GM23248 (cell line): ENCODE results near the gene SNRNP200. TPM values are rescaled to one million over a fixed set of nuclear protein-coding genes. Genes with fewer than 3 reads are reported as not detected.
"Not testable (repeated sequence)": the region's sequence is repeated elsewhere in the genome, so short reads cannot be mapped to it uniquely, and the experiment has no call there.

ENCODE experiments used
- DNase-seq: peaks from one replicate; pipeline ENCODE4 v3.0.0-alpha.2; 2015
- H2AFZ ChIP-seq: fragments of 200-600 bp; sonication (generic); 2 replicates; pipeline ENCODE4 v1.6.1; 2016; ENCODE audit warnings: antibody characterized with exemption
- H3F3A ChIP-seq: fragments of 200-600 bp; sonication (generic); 2 replicates; pipeline ENCODE4 v1.6.1; 2016; ENCODE audit warnings: mild to moderate bottlenecking, antibody characterized with exemption, mixed run types; ENCODE audit not compliant: insufficient read depth
- H3K27ac ChIP-seq: fragments of 200-600 bp; sonication (generic); 2 replicates; pipeline ENCODE4 v1.5.1; 2016; ENCODE audit warnings: mild to moderate bottlenecking
- H3K27me3 ChIP-seq: fragments of 200-600 bp; sonication (generic); replicated peaks from 2 replicates; pipeline ENCODE4 v1.6.1; 2016; ENCODE audit warnings: mild to moderate bottlenecking; ENCODE audit not compliant: insufficient read depth
- H3K36me3 ChIP-seq: fragments of 200-600 bp; sonication (generic); 2 replicates; pipeline ENCODE4 v1.6.1; 2016; ENCODE audit warnings: low read depth, mild to moderate bottlenecking
- H3K4me1 ChIP-seq: fragments of 200-600 bp; sonication (generic); 2 replicates; pipeline ENCODE4 v1.6.1; 2016; ENCODE audit warnings: mild to moderate bottlenecking; ENCODE audit not compliant: insufficient read depth
- H3K4me2 ChIP-seq: fragments of 200-600 bp; sonication (generic); one replicate; pipeline ENCODE4 v1.6.1; 2016; ENCODE audit warnings: mild to moderate bottlenecking; ENCODE audit not compliant: unreplicated experiment
- H3K4me3 ChIP-seq: fragments of 200-600 bp; sonication (generic); 2 replicates; pipeline ENCODE4 v1.5.1; 2016; ENCODE audit warnings: mild to moderate bottlenecking
- H3K79me2 ChIP-seq: fragments of 200-600 bp; sonication (generic); 2 replicates; pipeline ENCODE4 v1.6.1; 2016; ENCODE audit warnings: mild to moderate bottlenecking; ENCODE audit not compliant: insufficient read depth
- H3K9ac ChIP-seq: fragments of 200-600 bp; sonication (generic); 2 replicates; pipeline ENCODE4 v1.6.1; 2016; ENCODE audit warnings: mild to moderate bottlenecking
- H3K9me2 ChIP-seq: fragments of 200-600 bp; sonication (generic); 2 replicates; pipeline ENCODE4 v1.6.1; 2016; ENCODE audit warnings: mixed run types, mild to moderate bottlenecking, moderate library complexity; ENCODE audit not compliant: insufficient read depth
- H3K9me3 ChIP-seq: fragments of 200-600 bp; sonication (generic); one replicate; pipeline ENCODE4 v1.6.1; 2017; ENCODE audit warnings: low read depth
- H4K20me1 ChIP-seq: fragments of 200-600 bp; sonication (generic); 2 replicates; pipeline ENCODE4 v1.6.0; 2016; ENCODE audit not compliant: insufficient read depth
- EZH2 ChIP-seq: fragments of 200-600 bp; sonication (generic); IDR thresholded peaks from 2 replicates; pipeline ENCODE4 v1.6.1; 2018; ENCODE audit warnings: antibody characterized with exemption, mild to moderate bottlenecking; ENCODE audit not compliant: insufficient read depth, poor library complexity, severe bottlenecking
- EZH2phosphoT487 ChIP-seq: fragments of 200-600 bp; sonication (generic); IDR thresholded peaks from 2 replicates; pipeline ENCODE4 v1.6.1; 2018; ENCODE audit warnings: antibody characterized with exemption, moderate library complexity, mild to moderate bottlenecking, low read depth; ENCODE audit not compliant: insufficient read depth
- WGBS, 2 experiments: methylation state at CpG; one replicate each; pipeline ENCODE4 v1.1.6; 2015 to 2017; ENCODE audit warnings: low lambda C conversion rate in 2 of 2, low coverage in 1 of 2; ENCODE audit errors: missing lambda C conversion rate in 2 of 2; 5-methylcytosine and 5-hydroxymethylcytosine counted together
- in situ Hi-C: fragments of 300-500 bp; cut with MboI; formaldehyde crosslinking; loops from 2 replicates; pipeline ENCODE4 v1.15.0; 2020
- polyA plus RNA-seq: library from polyadenylated mRNA; unstranded; fragments of >200 nt; fragmentation: Nextera tagmentation; extraction: Ambion mirVana; gene quantifications from 2 replicates; pipeline ENCODE4 v1.2.1, GENCODE V29; 2016
- total RNA-seq: library from RNA; depleted of rRNA; stranded (reverse); fragments of >200 nt; shearing (Covaris generic); gene quantifications from 2 replicates; pipeline ENCODE4 v1.2.3, GENCODE V29; 2014

SNRNP200 gene
- total and polyA plus RNA-seq, 2 experiments from 2014 or later = 34.2 to 40.5 TPM

DNA sequence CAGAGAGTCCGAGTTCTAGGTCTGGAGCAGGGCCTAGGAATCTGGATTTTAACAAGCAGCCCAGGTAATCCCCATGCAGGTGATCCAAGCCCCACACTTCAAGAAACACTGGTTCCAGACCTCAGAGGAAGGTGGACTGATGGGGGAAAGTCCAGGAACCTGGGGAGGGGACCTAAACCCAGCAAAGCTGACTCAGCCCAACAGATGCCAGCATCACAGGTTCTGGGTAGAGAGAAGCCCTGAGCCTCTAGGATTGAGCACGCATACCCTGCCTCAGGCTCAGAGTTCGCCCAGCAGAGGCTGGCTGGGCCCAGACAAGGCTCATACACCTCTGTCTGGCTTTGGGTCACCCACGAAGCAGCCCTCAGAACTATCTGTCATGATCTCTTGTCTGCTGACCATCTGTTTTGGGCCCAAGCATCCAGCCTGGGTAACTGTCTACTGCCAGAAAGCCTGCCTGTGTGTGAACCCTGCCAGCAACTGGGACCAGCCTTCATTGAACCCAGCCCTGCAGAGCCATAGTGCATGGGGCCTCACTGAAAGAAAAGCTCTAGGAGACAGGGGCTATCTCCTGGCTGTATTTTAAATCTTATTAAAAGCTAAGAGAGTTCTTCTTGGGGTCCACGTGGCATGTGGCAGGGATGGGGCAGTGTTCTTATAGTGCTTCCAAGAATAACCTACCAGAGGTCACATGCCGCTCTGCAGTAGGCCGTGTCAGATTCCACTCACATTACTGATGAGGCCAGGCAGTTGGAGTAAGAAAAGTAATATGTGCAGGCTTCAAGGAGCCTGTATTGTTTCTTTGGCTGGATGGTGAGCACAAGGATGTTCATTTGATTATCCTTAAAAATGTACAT, 47.0 kb downstream of the SNRNP200 start:
- Histone ChIP-seq H3K4me2 (no peak overlapping the region), H4K20me1 (no peaks in the 10 kb centered on the region)
- in situ Hi-C loops = loop anchor here (25.0 kb wide), 1 partner anchor 246 kb away; no protein-coding TSS in a partner anchor

DNA sequence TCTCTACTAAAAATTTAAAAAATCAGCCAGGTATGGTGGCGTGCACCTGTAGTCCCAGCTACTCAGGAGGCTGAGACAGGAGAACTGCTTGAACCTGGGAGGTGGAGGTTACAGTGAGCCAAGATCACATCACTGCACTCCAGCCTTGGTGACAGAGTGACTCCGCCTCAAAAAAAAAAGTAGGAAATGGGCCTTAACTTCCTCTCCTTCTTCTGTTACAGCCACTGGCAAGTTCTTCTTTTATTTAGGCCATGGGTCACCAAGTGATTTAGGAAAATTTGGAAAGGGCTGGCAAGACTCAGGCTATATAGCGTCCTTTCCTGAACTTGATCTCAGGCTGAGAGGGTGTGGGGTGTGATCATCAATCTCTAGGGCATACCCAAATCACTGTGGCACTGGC, 47.6 kb downstream of the SNRNP200 start:
- H4K20me1 ChIP-seq, H3K9me2 ChIP-seq, DNase-seq, H3K9me3 ChIP-seq, H3K4me3 ChIP-seq, H3K27me3 ChIP-seq, H3K9ac ChIP-seq, H2AFZ ChIP-seq, H3K4me2 ChIP-seq, H3K27ac ChIP-seq: not testable (repeated sequence)
- Histone ChIP-seq H3K4me1 (peaks cover 29% of the 10 kb centered on the region), H3K79me2 (peaks cover 83% of the 10 kb centered on the region), H3K36me3 (peaks cover 11% of the 10 kb centered on the region), H3F3A (peaks cover 34% of the 10 kb centered on the region)
- in situ Hi-C loops = loop anchor here (25.0 kb wide), 1 partner anchor 245 kb away; no protein-coding TSS in a partner anchor
- WGBS, 2 experiments = 93 to 100% methylated on average over 3 of the region's 3 CpGs

More for the DNA sequence above, 47.0 kb downstream of the SNRNP200 start:
- Histone ChIP-seq H3K4me3 (no peak overlapping the region), H3F3A (peaks cover 34% of the 10 kb centered on the region), H3K9ac (peak overlapping the region; percentile 13; the same call in 1 of the 2 replicates), H2AFZ (no peak overlapping the region), H3K9me2 (no peaks in the 10 kb centered on the region), H3K9me3 (no peaks in the 10 kb centered on the region), H3K27me3 (no peaks in the 10 kb centered on the region), H3K4me1 (peaks cover 30% of the 10 kb centered on the region), H3K36me3 (peaks cover 8% of the 10 kb centered on the region), H3K27ac (peak overlapping the region; percentile 19; the same call in 1 of the 2 replicates), H3K79me2 (peaks cover 90% of the 10 kb centered on the region)
- TF ChIP-seq EZH2phosphoT487 (no peak), EZH2 (no peak)
- 83 to 91% methylated on average over 7 of the region's 7 CpGs for WGBS, 2 experiments
- no peak for DNase-seq

DNA sequence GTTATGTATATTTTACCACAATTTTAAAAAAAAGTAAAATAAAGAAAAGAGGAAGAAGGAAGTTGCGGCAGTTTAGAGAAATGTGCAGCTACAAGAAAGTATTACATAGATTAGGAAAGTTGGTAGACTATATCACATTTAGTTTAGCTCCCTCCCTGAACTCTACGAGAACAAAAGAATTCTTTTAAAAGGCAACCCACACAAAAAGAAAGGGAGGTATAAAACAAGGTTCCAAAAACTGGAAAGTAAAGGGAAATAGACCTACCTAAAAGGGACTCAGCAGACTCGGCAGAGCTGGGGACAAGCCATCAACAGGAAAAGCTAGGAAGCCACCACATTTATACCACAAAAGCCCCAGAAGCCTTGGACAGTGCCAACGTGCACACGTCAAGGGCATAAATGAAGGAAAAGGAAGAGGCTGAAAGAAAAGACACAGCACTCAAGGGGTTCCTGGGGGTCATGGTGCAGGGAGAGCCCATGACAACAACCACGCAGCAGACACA, 48.7 kb downstream of the SNRNP200 start:
- in situ Hi-C loops = loop anchor here (25.0 kb wide), 1 partner anchor 244 kb away; no protein-coding TSS in a partner anchor
- no peaks in the 10 kb centered on the region for H3K27me3 ChIP-seq

GRCh38 chr2:96254571-96254970, 50.8 kb downstream of the SNRNP200 start:
- H3K9me2 ChIP-seq = no peaks in the 10 kb centered on the region
- H4K20me1 ChIP-seq = no peaks in the 10 kb centered on the region
- no peak overlapping the region for H3K4me2 ChIP-seq
- H3K27ac ChIP-seq = no peak overlapping the region
- H3F3A ChIP-seq = peaks cover 33% of the 10 kb centered on the region
- no peak overlapping the region for H3K4me3 ChIP-seq
- in situ Hi-C loops = loop anchor here (25.0 kb wide), 1 partner anchor 242 kb away; no protein-coding TSS in a partner anchor
- no peaks in the 10 kb centered on the region for H3K9me3 ChIP-seq
- H3K36me3 ChIP-seq = peaks cover 11% of the 10 kb centered on the region
- no peak for DNase-seq
- WGBS, 2 experiments = 85 to 88% methylated on average over 11 of the region's 11 CpGs
- no peaks in the 10 kb centered on the region for H3K27me3 ChIP-seq
- H3K79me2 ChIP-seq = peaks cover 55% of the 10 kb centered on the region
- TF ChIP-seq EZH2 (no peak), EZH2phosphoT487 (no peak)
- H2AFZ ChIP-seq = no peak overlapping the region
- H3K9ac ChIP-seq = no peak overlapping the region
- peaks cover 23% of the 10 kb centered on the region for H3K4me1 ChIP-seq

More for the DNA sequence above, 48.7 kb downstream of the SNRNP200 start:
- no peak for DNase-seq
- Histone ChIP-seq H3K4me3 (no peak overlapping the region), H3F3A (peaks cover 39% of the 10 kb centered on the region), H2AFZ (no peak overlapping the region), H3K36me3 (peaks cover 11% of the 10 kb centered on the region), H3K9me2 (no peaks in the 10 kb centered on the region), H3K4me1 (peaks cover 29% of the 10 kb centered on the region), H3K4me2 (no peak overlapping the region), H3K9ac (no peak overlapping the region), H4K20me1 (no peaks in the 10 kb centered on the region), H3K27ac (no peak overlapping the region), H3K79me2 (peaks cover 72% of the 10 kb centered on the region), H3K9me3 (no peaks in the 10 kb centered on the region)
- WGBS, 2 experiments = 76% methylated on average over 6 of the region's 6 CpGs
- TF ChIP-seq EZH2 = no peak
- no peak for TF ChIP-seq EZH2phosphoT487
